Measurements from ENCODE around the gene IQGAP1. TPM values are rescaled to one million over a fixed set of nuclear protein-coding genes. Genes with fewer than 3 reads are reported as not detected.

The IQGAP1 gene
- total and polyA plus RNA-seq, 7 donors, result 31.1 to 72.2 (median 44.1) TPM

GRCh38 chr15:90425726-90426346 is 37.8 kb downstream of the IQGAP1 start:
- Histone ChIP-seq H3K27me3 (ENCODE audit: insufficient read depth in 3 of 3, low read length in 2 of 3) (no peaks in the 10 kb centered on the region), H3K27ac (peak overlapping the region; percentile 9), H3K36me3 (ENCODE audit: insufficient read depth in 1 of 2, low read depth in 1 of 2) (peaks cover 4 to 45% of the 10 kb centered on the region in 2 donors), H3K9me3 (no peaks in the 10 kb centered on the region), H3K4me3 (no peak overlapping the region), H3K4me1 (peaks cover 53% of the 10 kb centered on the region)
- intact Hi-C loops (cut with DNase I), result no loop called here
- TF ChIP-seq CTCF (IDR thresholded peaks at IDR 0.05), result no peak
- DNase-seq (no peak), ATAC-seq (no peak)
- WGBS, 3 donors, result 71 to 82% (median 79%) methylated on average over 2 of the region's 2 CpGs

- H3K4me3 ChIP-seq, result no peak overlapping the region
- H3K9me3 ChIP-seq, result no peaks in the 10 kb centered on the region
- WGBS, 3 donors, result 74 to 86% (median 76%) methylated on average over 5 of the region's 5 CpGs
- H3K27ac ChIP-seq, result no peak overlapping the region
- no peak for DNase-seq
- no peak for TF ChIP-seq CTCF (IDR thresholded peaks at IDR 0.05)
- H3K4me1 ChIP-seq, result peaks cover 48% of the 10 kb centered on the region
- H3K36me3 ChIP-seq (ENCODE audit: insufficient read depth in 1 of 2, low read depth in 1 of 2), result peaks cover 4 to 45% of the 10 kb centered on the region in 2 donors
- no peaks in the 10 kb centered on the region for H3K27me3 ChIP-seq (ENCODE audit: insufficient read depth in 3 of 3, low read length in 2 of 3)
- intact Hi-C loops (cut with DNase I), result no loop called here
- ATAC-seq, result no peak
Measured at GRCh38 chr15:90427185-90427584, 39.1 kb downstream of the IQGAP1 start.

- H3K36me3 ChIP-seq (ENCODE audit: insufficient read depth in 1 of 2, low read depth in 1 of 2), result peaks cover under 1 to 77% of the 10 kb centered on the region in 2 donors
- H3K9me3 ChIP-seq, result no peaks in the 10 kb centered on the region
- intact Hi-C loops (cut with DNase I), result no loop called here
- H3K27me3 ChIP-seq (ENCODE audit: insufficient read depth in 3 of 3, low read length in 2 of 3), result no peaks in the 10 kb centered on the region
- TF ChIP-seq CTCF (IDR thresholded peaks at IDR 0.05), result no peak
- H3K4me3 ChIP-seq, result no peak overlapping the region
- 74 to 98% (median 94%) methylated on average over 1 of the region's 1 CpG for WGBS, 3 donors
- H3K27ac ChIP-seq, result peak overlapping the region; percentile 59
- DNase-seq (no peak), ATAC-seq (peak; percentile 56 to 82 (median 66))
- peaks cover 26% of the 10 kb centered on the region for H3K4me1 ChIP-seq
Measured at GRCh38 chr15:90432253-90432652, 44.2 kb downstream of the IQGAP1 start.

- peaks cover 26% of the 10 kb centered on the region for H3K4me1 ChIP-seq
- H3K9me3 ChIP-seq, result no peaks in the 10 kb centered on the region
- ATAC-seq (no peak), DNase-seq (no peak)
- H3K27me3 ChIP-seq (ENCODE audit: insufficient read depth in 3 of 3, low read length in 2 of 3), result no peaks in the 10 kb centered on the region
- WGBS, 3 donors, result 74 to 89% (median 76%) methylated on average over 1 of the region's 1 CpG
- intact Hi-C loops (cut with DNase I), result no loop called here
- peaks cover 0 to 77% of the 10 kb centered on the region in 2 donors for H3K36me3 ChIP-seq (ENCODE audit: insufficient read depth in 1 of 2, low read depth in 1 of 2)
- no peak overlapping the region for H3K4me3 ChIP-seq
- no peak for TF ChIP-seq CTCF (IDR thresholded peaks at IDR 0.05)
- no peak overlapping the region for H3K27ac ChIP-seq
Measured at GRCh38 chr15:90435652-90436337, 47.8 kb downstream of the IQGAP1 start.

Data from psoas muscle (tissue), 8 donors.